Osteocyte (in vitro differentiated cells): ENCODE data around the gene FNDC11. TPM values are rescaled to one million over a fixed set of nuclear protein-coding genes. Genes with fewer than 3 reads are reported as not detected.
A peak's percentile ranks its signal among the peaks of the same experiment; 100 is the strongest.

ENCODE experiments used
- DNase-seq: peaks from one replicate; pipeline ENCODE4 v3.0.0; 2021; ENCODE audit warnings: mixed read lengths; ENCODE audit not compliant: unreplicated experiment; ENCODE audit errors: extremely low spot score
- H3K27ac Mint-ChIP-seq: one replicate; pipeline ENCODE4 v1.8.0; 2021; ENCODE audit warnings: mild to moderate bottlenecking, mixed read lengths; ENCODE audit not compliant: unreplicated experiment
- H3K27me3 Mint-ChIP-seq: one replicate; pipeline ENCODE4 v1.8.0; 2021; ENCODE audit warnings: mixed read lengths; ENCODE audit not compliant: unreplicated experiment
- H3K36me3 Mint-ChIP-seq: one replicate; pipeline ENCODE4 v1.8.0; 2021; ENCODE audit warnings: mixed read lengths; ENCODE audit not compliant: unreplicated experiment
- H3K4me1 Mint-ChIP-seq: one replicate; pipeline ENCODE4 v1.8.0; 2021; ENCODE audit warnings: mixed read lengths; ENCODE audit not compliant: unreplicated experiment
- H3K4me3 Mint-ChIP-seq: one replicate; pipeline ENCODE4 v1.8.0; 2021; ENCODE audit warnings: mild to moderate bottlenecking, moderate library complexity, mixed read lengths; ENCODE audit not compliant: unreplicated experiment
- H3K9me3 Mint-ChIP-seq: one replicate; pipeline ENCODE4 v1.8.0; 2021; ENCODE audit warnings: mixed read lengths; ENCODE audit not compliant: unreplicated experiment
- total RNA-seq: library from RNA; stranded (reverse); gene quantifications from 2 replicates; pipeline ENCODE4 v1.2.1, GENCODE V29; 2021
- TF ChIP-seq, protein P1 (sequence below): fragments of 200-600 bp; sonication (generic); IDR thresholded peaks from 2 replicates; pipeline ENCODE4 v1.5.0; 2021; ENCODE audit warnings: antibody characterized with exemption, mild to moderate bottlenecking, moderate library complexity

FNDC11 gene
- total RNA-seq, 1 donor from 2014 or later = 0.13 TPM

DNA sequence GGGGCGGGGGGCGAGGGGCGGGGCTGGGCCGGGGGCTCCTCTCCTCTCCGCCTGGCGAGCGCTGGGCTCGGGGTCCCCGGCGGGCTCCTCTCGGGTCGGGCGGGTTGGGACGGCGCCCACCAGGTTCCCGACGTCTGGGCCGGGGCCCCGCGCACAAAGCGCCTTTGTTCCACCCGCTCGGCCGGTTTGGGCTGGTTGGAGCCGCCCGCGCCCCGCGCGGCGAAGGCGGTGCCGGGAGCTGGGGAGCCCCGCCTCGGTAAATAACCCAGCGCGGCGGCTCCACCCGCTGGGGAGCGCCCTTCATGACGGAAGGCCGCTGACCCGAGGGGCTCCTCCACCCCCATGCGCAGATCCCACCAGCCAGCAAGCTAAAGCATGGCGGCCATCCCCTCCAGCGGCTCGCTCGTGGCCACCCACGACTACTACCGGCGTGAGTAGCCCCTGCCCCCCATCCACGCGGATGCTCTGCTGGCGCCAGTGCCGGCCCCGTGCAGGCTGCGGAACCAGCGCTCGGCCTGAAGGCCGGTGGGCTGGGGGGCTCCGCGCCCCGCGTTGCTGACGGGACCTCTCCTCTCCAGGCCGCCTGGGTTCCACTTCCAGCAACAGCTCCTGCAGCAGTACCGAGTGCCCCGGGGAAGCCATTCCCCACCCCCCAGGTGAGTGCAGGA lies 32.9 kb upstream of the FNDC11 start:
- Mint-ChIP-seq H3K36me3 (peaks cover 11% of the 10 kb centered on the region), H3K27me3 (no peaks in the 10 kb centered on the region), H3K27ac (peak overlapping the region; percentile 77), H3K4me3 (peak overlapping the region; percentile 83), H3K9me3 (no peaks in the 10 kb centered on the region), H3K4me1 (peaks cover 15% of the 10 kb centered on the region)
- TF ChIP-seq, protein P1, sequence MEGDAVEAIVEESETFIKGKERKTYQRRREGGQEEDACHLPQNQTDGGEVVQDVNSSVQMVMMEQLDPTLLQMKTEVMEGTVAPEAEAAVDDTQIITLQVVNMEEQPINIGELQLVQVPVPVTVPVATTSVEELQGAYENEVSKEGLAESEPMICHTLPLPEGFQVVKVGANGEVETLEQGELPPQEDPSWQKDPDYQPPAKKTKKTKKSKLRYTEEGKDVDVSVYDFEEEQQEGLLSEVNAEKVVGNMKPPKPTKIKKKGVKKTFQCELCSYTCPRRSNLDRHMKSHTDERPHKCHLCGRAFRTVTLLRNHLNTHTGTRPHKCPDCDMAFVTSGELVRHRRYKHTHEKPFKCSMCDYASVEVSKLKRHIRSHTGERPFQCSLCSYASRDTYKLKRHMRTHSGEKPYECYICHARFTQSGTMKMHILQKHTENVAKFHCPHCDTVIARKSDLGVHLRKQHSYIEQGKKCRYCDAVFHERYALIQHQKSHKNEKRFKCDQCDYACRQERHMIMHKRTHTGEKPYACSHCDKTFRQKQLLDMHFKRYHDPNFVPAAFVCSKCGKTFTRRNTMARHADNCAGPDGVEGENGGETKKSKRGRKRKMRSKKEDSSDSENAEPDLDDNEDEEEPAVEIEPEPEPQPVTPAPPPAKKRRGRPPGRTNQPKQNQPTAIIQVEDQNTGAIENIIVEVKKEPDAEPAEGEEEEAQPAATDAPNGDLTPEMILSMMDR = no peak
- no peak for DNase-seq

DNA sequence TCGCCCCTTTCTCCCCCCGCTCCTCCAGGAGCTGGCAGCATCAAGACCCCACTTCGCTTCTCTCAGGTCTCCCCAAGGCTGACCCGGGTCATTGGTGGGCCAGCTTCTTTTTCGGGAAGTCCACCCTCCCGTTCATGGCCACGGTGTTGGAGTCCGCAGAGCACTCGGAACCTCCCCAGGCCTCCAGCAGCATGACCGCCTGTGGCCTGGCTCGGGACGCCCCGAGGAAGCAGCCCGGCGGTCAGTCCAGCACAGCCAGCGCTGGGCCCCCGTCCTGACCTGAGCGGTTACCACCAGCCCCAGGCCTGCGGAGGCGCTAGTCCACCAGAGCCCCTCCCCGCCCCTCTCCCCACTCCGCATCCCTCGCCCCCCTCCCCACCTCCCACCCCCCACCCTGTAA lies 32.4 kb upstream of the FNDC11 start:
- no peak for DNase-seq
- Mint-ChIP-seq H3K4me1 (peaks cover 15% of the 10 kb centered on the region), H3K9me3 (no peaks in the 10 kb centered on the region), H3K27me3 (no peaks in the 10 kb centered on the region), H3K4me3 (peak overlapping the region; percentile 83), H3K36me3 (peaks cover 11% of the 10 kb centered on the region), H3K27ac (peak overlapping the region; percentile 77)
- TF ChIP-seq, protein P1 = no peak

DNA sequence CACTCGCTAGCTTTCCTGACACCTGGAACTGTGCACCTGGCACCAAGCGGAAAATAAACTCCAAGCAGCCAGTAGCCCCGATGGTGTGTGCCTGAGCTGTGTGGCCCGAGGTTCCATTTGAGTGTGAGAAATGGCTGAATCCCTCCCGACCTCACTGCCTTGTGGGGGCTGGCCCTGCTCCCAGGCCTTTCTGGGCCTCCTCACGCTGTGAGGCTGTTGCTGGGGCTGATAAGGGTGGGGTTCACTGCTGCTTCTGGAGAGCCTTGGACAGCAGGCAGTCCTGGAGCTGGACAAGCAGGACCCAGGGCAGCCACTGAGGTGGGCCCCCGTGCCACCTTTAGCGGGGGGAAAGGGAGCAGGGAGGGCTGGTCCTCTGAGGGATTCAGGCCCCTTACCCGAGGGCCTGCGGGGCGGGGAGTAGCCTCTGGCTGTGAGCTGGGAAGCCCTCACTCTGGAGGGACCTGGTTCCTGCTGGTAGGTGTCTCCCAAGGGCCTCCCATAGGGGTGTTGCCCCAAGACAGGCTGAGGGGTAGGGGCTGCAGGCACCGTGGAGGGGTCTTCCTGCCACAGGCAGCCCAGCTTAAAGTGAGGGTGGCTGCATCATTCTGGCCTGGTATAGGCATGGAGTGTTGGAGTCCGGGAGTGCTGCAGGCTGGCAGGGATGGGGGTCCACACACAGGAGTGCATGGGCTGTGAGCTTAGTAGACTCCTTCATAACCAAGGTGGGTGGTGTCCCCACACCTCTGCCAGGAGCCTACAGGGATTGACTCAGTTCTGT lies 31.7 kb upstream of the FNDC11 start:
- Mint-ChIP-seq H3K4me1 (peaks cover 15% of the 10 kb centered on the region), H3K9me3 (no peaks in the 10 kb centered on the region), H3K36me3 (peaks cover 11% of the 10 kb centered on the region), H3K27me3 (no peaks in the 10 kb centered on the region), H3K27ac (no peak overlapping the region), H3K4me3 (peak overlapping the region; percentile 54)
- DNase-seq = no peak
- TF ChIP-seq, protein P1 = no peak

DNA sequence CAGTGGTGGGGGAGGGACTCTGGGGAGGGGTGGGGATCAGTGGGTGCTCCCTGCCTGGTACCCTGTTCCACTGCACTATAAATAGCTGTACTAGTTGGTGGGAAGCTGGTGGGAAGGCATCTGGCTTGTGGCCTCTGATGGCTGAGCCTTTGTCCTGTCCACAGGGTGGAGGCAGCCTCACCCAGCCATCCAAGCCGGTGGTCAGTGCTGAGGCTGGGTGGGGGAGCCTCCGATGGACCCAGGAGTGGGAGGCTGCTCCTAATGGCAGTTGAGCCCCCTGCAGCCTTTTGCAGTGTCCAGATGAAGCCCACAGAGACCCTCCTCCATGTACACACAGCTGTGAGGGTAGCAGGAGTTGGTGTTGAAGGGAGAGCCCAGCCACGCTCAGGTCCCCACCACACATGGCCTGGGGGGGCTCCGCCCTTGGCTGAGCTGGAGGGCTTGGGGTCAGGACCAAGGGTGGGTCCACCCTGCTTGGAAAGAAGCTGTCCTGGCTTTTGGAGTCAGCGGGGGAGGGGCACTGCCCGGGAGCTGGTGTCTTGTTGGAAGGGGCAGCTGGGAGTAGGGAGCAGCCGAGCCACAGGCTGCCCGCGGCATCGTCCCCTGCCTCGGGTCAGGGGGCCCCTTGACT lies 30.9 kb upstream of the FNDC11 start:
- TF ChIP-seq, protein P1 = no peak
- Mint-ChIP-seq H3K4me3 (no peak overlapping the region), H3K9me3 (no peaks in the 10 kb centered on the region), H3K27ac (no peak overlapping the region), H3K27me3 (no peaks in the 10 kb centered on the region), H3K36me3 (peaks cover 11% of the 10 kb centered on the region), H3K4me1 (peaks cover 15% of the 10 kb centered on the region)
- DNase-seq = no peak

DNA sequence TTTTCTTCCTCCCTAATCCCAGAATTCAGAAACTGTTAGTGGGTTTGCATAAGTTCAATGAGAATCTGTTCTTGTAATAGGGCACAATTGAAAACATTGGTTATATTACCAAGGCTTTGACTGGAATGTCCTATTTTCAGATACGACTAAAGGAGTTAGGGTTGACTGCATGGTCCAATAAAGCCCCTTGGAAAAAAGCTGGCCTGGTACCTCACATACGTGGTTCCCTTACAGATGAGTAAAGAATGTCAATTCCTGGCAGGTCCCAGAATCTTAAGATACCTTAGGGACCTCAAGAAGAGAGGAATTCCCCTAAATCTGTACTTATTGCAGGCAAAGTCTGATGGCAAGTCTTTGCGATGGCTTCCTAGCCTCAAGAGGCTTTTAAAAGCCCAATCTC lies 28.8 kb upstream of the FNDC11 start:
- TF ChIP-seq, protein P1 = no peak
- no peak overlapping the region for H3K4me3 Mint-ChIP-seq
- DNase-seq = no peak
- peak overlapping the region; percentile 38 for H3K27ac Mint-ChIP-seq
- peaks cover 9% of the 10 kb centered on the region for H3K4me1 Mint-ChIP-seq
- peaks cover 11% of the 10 kb centered on the region for H3K36me3 Mint-ChIP-seq
- H3K27me3 Mint-ChIP-seq = no peaks in the 10 kb centered on the region
- H3K9me3 Mint-ChIP-seq = no peaks in the 10 kb centered on the region
